HG02870 (cell line): ENCODE measurements around the gene CEP83.
A peak's percentile ranks its signal among the peaks of the same experiment; 100 is the strongest.
"Not testable (repeated sequence)": the region's sequence is repeated elsewhere in the genome, so short reads cannot be mapped to it uniquely, and the experiment has no call there.

Experiments used
- ATAC-seq: cut with Tn5 transposase; IDR thresholded peaks from one replicate; pipeline ENCODE4 v1.9.1; 2021; ENCODE audit warnings: mild to moderate bottlenecking, moderate library complexity; ENCODE audit not compliant: unreplicated experiment

CEP83 gene

DNA sequence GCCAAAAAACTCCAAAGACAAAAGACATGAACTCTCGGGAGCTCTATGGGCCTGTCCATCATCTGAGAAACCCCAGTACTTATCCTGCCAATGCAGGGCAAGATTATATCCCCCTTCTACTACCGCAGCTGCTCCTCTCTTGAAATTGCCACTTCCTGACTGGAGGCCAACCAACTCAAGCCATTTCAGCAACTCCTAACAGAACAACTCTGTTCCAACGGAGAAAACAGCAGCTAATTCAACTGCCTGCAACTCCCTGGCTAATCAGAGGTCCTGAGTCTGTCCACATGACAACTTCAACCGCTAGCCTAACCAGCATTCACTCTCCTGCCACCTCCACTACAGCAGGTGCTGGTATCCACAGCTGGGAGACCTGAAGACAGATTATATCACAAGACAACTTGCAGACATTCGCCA is 24.1 kb downstream of the CEP83 start:
- no peak for ATAC-seq

DNA sequence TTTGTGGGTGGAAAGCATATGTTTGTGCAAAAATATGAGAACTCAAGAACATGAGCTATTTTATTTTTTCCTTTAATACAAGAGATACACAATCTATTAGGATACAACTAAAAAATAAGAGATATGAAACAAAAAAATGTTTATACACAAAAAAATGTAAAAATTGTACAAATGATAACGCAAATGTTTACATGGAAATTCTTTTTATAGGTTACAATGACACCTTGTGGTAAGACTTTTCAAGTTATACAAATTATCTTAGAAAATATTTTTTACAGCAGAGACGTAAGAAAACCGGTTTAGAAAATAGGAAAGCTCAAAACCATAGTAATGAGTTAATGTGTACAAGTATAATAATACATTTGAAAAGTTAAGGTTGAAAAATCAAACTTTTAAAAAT is 25.5 kb downstream of the CEP83 start:
- no peak for ATAC-seq

DNA sequence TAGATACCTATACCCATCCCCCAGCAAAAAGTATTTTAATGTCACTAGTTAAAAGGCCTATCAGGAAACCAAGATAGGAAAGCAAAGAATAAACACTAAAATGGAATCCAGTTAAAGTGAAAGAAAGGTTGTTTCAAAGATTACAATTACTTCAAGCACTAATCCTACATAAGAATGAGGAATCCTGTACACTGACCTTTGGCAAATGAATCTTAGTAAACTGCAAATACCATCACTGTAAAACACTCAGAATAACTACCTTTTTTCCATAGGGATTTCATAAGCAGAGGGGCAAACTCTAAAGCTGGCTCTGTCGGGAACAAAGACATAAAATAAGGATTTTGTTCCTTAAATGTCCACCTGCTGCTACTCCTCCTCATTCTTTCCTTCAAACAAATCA is 25.9 kb downstream of the CEP83 start:
- no peak for ATAC-seq

DNA sequence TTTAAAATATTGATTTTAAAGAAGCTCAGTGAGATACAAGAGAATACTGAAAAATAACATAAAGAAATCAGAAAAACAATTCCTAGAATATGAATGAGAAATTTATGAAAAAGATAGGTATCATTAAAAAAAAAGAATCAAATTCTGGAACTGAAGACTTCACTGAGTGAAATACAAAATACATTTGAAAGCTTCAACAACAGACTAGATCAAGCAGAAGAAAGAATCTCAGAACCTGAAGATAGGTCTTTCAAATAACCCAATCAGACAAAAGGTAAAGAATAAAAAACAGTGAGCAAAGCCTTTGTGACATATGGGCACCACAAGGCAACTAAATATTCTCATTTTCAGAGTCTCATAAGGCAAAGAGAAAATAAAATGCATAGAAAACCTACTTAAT is 29.4 kb downstream of the CEP83 start:
- no peak for ATAC-seq

DNA sequence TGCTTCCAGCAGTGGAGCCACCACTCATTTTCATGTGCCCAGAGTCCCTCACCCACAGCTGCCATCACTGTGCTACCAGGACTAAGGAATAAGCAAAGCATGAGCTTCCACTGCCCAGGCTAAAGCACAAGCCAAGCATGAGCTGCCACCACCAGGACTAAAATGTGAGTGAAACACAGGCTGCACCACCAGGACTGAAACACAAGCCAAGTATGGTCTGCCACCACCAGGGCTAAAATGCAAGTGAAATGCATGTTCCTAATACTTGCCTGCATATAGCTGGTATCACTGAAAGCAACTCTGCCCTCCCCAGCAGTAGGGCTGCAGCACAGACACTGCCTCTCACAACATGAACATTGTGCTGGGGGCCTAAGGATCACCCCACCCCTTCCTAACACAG is 30.0 kb downstream of the CEP83 start:
- ATAC-seq: no peak

DNA sequence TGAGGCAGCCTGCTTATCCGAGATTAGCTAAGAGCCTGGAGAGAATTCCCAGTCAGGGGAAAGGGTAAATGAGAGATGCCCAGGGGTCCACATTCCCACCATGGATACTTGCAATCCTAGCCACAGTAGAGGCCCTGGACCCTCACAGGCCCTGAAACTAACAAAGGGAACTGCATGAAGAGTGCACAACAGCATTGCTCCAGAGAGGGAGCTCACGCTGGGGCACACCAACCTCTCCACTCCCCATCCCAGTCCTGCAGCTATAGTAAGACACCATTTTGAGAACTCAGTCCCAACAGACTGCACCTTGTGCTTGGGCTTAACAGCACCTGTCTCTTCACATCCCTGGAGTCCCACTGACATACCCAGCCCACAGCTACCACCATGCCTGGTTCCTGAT is 30.5 kb downstream of the CEP83 start:
- no peak for ATAC-seq

DNA sequence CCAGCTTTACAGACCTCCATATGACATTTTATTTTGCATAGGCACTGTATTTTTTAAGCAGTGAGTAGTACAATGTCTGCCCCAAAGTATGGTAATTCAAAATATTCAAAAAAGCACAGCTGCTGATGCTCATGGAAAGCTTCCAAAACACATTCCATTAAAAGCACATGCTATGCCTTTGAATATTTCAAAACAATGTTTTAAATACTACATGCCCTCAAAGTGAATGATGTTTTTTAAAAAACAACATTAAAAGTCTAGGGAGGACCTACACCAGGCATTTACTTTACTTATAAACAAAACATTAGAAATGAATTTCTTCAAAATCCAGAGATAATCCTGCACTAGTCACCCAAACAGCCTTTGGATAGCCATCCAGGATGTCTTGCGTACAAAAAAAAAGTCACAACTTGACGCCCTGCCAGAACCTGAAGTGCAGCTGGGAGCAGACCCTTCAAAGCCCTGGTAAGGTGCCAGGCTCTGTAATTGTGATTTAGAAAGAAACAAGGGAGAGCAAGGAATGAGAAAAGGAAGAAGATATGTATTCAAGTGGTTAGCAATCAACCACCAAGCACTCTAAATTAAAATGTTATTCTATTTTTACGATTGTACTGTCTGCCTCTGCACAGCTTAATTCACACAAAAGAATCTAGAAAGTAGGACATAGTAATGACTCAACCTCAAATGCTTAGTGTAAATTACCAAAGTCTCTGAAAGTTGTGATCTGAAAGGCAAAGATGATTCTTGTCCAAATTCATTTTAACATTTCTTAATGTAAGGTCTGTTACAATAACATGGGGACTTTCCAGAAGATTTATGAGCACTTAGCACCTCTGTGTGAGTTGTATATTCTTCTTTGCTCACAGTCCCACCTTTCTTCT is 31.9 kb downstream of the CEP83 start:
- ATAC-seq: no peak

DNA sequence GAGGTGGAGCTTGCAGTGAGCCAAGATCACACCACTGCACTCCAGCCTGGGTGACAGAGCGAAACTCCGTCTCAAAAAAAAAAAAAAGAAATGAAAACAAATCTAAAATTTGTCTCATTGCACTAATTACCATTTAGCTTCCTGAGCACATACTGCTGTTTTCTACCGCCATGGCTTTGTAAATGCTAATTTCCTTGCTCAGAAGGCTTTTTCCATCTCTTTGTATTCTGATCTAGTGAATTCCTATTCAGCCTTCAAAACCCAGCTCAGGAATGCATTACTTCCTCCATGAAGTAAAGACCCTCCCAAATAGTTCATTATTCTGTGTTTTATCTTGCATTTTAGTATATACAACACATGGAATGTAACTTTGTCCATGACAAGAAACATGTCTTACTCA is 33.6 kb downstream of the CEP83 start:
- no peak for ATAC-seq

DNA sequence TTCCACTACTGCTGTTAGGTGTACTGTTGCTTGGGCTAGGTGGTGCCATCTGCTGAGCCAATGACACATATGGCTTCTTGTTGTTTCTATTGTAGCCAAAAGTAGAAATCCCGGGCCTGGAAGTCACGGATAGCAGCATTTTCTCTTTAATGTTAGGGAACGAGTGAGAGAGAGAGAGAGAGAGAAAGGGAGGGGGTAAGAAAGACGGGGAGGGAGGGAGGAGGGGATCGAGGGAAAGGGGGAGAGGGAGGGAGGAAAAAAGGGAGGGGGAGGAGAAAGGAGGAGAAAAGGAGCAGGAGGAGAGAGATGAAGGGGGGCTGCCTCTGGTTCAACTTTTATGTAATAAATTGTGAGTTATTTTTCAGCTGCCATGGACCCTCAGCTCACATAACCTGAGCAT is 34.8 kb downstream of the CEP83 start:
- not testable (repeated sequence) for ATAC-seq

DNA sequence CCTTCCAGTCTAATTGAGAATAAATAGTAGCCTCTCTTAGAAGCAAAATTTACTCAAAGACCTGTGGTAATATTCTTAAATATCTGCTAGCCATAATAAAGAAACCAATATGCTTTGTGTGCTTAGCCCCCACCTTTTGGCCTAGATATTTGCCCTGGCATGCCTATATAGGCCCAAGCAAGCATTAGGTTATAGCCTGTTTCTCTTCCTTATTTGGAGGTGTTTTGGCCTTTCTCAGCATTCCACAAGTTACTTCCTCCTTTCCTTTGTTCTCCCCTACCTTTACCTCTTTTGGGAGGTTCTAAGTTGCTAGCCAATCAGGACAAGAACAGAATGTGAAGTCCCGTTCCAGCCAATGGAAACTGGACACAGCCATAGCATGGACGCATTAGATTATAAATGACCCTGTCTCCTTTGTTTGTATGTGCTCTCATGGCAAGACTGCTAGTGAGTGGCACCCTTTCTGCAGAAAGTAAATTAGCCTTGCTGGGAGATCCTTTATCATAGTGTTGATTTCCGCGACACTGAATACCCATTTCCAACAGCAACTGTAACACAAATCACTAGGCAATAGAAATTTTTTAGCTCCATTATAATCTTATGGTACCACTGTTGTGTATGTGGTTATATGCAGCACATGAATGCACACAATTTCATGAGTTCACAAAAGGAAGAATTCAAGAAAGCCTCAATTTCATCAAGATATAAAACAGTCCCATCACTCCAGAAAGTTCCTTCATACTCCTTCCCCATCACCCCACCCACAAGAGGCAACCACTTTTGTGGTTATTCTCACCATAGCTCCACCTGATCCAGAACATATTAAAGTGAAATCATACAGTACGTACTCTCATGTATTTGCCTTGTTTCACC is 37.6 kb downstream of the CEP83 start:
- no peak for ATAC-seq

DNA sequence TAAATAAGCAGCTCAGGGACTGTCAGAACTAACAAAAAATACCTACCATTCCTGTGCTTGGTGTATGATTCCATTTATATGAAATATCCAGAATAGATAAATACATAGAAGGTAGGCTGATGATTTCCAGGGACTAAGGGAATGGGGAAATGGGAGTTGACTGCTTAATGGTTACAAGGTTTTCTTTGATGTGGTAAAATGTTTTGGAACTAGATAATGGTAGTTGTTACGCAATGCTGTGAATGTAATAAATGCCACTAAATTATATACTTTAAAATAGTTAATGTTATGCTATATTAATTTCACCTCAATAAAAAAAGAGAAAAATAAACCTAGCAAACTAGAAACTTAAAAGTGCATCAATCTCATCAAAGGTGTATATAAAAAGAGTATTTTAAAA is 41.1 kb downstream of the CEP83 start:
- ATAC-seq: no peak

DNA sequence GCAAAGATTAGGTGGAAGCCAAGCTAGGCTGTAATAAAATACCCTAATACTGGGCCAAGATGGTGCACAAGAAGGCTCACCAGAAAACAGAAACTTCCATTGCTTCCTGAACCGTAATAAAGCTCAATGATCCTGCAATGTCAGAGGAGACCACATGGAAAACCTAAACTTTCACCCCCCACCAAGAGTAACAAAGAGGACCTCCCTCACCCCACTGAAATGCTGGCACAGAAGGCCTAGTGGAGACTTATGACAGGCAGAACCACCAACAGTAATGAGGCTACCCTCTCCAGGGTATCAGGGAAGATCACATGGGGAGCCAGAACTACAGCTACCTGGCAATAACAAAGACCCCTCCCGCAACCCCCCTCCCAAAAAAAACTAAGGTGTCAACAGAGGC is 43.1 kb downstream of the CEP83 start:
- no peak for ATAC-seq

DNA sequence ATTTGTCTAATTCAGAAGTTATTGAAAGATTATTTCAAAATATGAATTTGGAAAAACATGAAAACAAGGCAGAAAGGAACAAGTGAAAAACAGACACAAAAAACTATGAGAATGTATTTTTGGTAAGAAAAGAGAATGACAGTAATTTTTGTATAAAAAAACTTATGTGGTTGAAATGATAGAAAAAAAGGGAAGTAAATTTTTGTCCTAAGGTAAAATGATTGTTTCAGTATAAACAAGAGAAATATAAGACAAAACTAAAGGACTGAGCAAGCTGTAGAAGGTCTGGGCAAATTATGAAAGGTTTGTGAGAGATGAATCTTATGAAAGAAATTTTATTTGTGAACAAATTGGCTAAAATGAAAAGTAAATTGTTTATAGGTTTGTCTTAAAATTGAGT is 44.6 kb downstream of the CEP83 start:
- ATAC-seq: no peak

DNA sequence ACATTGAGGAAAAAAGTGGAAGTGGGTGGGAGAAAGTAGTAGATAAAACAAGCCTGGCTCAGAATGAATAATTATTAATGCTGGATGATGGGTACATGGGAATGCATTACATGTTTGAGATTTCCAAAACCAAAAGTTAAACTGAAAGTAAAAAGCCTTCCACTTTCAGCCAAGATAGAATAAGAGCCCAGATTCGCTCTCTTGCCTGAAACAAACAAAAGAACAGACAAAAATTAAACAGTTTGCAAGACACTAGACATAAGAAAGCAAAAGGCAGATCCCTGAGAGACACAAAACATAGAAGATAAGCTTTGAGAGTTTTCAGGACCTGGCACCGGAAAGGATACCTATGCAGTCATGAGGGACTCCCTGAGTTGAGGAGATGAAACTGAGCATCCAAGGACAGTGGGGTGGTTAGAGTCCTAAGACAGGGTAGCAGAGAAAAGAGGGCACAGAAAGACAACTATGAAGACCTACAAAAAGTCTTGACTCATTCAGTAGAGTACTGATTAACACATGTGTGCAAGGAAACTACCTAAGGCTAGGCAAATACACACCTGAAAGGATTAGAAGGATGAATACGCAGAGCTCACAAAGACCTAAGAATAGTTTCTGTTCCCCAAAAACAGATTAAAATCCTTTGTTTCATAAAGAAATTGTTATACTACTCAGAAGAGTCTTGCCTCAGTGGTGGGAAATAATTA is 54.1 kb downstream of the CEP83 start:
- peak; percentile 86 for ATAC-seq

DNA sequence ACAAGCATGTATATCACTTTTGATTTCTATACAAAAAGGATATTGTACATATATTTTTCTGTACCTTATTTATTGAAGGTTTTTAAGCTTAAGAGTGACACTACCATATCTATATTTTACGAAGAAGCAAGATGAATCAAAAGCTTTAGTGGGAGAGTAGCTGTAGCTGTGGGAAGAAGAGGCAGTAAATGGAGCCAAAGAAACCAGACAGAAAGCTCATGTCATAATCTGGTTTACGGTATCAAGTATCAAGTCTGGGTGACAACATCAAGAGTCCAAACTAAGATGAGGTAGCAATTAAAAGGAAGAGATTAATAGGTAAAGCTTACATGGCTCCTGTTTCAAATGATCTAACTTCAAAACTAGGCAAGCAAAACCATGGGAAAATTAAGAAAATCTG is 54.8 kb downstream of the CEP83 start:
- ATAC-seq: no peak

DNA sequence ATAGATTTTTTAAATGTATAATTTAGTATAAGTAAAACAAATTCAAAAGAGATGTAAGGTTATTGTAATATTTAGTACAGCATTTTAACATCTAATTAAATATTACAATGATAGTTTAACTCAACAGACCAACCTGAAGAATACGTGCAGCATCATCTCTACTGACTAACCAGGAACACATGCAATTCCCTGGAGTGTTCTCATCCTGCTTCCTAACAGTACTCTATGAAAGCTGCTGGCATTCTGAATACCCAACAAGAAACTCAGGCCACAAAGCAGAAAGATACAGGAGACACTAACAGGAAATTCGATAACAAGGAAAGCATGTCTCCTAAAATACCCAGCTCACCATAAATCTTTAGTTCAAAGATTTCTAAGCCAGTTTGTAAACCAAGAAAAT is 58.3 kb downstream of the CEP83 start:
- ATAC-seq: no peak

DNA sequence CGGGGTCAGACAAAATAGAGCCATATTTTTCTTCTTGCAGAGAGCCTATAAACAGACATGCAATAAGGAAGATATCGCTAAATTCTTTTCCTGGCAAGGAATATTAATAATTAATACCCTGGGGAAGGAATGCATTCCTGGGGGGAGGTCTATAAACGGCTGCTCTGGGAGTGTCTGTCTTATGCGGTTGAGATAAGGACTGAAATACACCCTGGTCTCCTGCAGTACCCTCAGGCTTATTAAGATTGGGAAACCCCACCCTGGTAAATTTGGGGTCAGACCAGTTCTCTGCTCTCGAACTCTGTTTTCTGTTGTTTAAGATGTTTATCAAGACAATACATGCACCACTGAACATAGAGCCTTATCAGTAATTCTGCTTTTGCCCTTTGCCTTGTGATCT is 61.0 kb downstream of the CEP83 start:
- ATAC-seq: not testable (repeated sequence)

DNA sequence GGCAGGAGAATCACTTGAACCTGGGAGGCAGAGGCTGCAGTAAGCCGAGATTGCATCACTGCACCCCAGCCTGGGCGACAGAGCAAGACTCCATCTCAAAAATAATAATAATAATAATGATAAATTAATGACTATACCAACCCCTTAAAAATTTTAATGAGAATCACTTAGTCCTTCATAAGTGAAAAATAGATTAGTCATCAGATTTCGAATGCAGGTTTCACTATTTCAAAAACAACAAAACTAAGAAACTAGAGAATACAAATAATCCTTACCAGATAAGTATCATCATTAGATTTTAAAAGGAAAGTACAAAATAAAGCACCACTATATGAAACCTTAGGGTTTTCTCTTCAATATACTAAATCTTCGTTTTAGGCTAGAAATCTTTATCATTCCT is 62.3 kb downstream of the CEP83 start:
- no peak for ATAC-seq

DNA sequence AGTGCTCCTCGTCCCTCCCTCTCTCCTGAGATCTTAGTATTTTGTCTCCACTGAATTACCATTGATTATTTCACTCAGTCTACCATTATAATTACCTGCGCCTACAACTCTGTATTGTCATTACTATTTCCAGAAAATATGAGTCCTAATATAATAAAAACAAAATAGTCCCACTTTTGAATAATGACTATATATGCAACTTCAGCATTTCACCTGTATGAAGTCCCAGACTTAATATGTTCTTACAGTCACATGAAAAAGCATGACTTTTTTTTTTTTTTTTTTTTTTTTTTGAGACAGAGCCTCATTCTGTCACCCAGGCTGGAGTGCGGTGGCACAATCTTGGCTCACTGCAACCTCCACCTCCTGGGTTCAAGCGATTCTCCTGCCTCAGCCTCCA is 63.7 kb downstream of the CEP83 start:
- not testable (repeated sequence) for ATAC-seq

DNA sequence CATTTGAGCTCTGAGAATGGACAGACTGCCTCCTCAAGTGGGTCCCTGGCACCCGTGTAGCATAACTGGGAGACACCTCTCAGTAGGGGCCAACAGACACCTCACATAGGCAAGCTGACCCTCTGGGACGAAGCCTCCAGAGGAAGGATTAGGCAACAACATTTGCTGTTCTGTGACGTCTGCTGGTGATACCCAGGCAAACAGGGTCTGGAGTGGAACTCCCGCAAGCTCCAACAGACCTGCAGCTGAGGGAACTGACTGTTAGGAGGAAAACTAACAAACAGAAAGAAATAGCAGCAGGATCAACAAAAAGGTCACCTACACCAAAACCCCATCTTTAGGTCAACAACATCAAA is 69.6 kb downstream of the CEP83 start:
- ATAC-seq: no peak

DNA sequence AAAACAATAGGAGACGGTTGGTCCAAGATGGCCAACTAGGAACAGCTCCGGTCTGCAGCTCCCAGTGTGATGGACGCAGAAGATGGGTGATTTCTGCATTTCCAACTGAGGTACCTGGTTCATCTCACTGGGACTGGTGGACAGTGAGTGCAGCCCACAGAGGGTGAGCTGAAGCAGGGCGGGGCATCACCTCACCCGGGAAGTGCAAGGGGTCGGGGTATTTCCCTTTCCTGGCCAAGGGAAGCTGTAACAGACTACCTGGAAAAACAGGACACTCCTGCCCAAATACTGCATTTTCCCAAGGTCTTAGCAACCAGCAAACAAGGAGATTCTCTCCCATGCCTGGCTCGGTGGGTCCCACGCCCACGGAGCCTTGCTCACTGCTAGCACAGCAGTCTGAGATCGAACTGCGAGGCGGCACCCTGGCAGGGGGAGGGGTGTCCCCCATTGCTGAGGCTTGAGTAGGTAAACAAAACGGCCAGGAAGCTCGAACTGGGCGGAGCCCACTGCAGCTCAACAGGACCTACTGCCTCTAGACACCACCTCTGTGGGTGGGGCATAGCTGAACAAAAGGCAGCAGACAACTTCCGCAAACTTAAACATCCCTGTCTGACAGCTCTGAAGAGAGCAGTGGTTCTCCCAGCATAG is 70.1 kb downstream of the CEP83 start:
- ATAC-seq: not testable (repeated sequence)
